Cardiac fibroblast (primary cell): Measurements from ENCODE around the gene KIF1A.

Source experiments
- DNase-seq, 2 donors: peaks; one replicate each; pipeline versions ENCODE4 v3.0.0 to v3.0.0-alpha.2; 2010; ENCODE audit warnings: low read depth in 2 of 2
- H3K4me3 ChIP-seq, 2 donors: replicated peaks in 1 of 2; 1 replicate in 1 of 2; 2 replicates in 1 of 2; pipeline ENCODE4 v1.5.1; 2011; ENCODE audit warnings: low read depth in 2 of 2, low read length in 2 of 2, mild to moderate bottlenecking in 2 of 2, moderate library complexity in 1 of 2
- TF ChIP-seq, protein P1 (sequence below): IDR thresholded peaks from one replicate; pipeline ENCODE4 v1.5.1; 2011; ENCODE audit warnings: low read depth, mild to moderate bottlenecking, low read length, inconsistent platforms

Gene KIF1A

DNA sequence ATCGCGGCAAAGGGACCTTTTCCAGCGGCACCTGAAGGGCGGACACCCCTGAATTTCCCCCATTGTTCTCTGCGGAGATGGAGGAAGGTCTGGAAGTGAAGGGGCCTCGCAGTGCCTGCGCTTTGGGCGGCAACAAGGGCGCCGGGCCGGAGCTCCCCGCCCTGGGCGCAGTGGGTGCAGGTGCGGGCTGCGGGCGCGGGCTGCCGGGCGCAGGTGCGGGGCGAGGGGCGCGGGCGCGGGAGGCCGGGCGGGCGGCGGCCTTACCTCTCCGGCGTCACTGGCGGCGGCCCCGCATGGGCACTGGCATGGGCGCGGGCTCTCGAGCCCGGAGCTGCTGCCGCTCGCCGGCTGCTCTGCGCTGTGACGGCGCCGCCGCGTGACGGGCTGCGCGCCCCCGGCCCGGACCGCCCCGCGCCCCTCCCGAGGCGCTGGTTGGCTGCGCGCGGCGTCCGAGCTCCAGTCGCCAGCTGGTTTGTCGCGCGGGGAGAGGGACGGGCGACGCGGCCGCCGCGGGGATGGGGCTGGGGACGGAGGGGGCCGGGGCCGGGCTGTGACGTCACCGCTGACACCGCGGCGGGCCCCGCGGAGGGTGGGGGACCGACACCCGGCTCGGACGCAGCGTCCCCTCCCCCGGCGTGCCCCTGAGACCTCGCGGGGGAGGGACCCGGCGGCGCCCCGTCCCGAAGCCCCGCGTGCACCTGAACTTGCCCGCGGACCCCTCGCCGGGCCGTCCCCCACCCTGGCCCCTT lies at the start of gene KIF1A:
TSS of gene KIF1A (minus strand) at position 362 of the 749 bp plus-strand sequence. CDS start 22,467 bp downstream, outside the sequence.
- TF ChIP-seq, protein P1, sequence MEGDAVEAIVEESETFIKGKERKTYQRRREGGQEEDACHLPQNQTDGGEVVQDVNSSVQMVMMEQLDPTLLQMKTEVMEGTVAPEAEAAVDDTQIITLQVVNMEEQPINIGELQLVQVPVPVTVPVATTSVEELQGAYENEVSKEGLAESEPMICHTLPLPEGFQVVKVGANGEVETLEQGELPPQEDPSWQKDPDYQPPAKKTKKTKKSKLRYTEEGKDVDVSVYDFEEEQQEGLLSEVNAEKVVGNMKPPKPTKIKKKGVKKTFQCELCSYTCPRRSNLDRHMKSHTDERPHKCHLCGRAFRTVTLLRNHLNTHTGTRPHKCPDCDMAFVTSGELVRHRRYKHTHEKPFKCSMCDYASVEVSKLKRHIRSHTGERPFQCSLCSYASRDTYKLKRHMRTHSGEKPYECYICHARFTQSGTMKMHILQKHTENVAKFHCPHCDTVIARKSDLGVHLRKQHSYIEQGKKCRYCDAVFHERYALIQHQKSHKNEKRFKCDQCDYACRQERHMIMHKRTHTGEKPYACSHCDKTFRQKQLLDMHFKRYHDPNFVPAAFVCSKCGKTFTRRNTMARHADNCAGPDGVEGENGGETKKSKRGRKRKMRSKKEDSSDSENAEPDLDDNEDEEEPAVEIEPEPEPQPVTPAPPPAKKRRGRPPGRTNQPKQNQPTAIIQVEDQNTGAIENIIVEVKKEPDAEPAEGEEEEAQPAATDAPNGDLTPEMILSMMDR: no peak
- H3K4me3 ChIP-seq: no peak within 1 kb of the TSS
- DNase-seq: no peak

DNA sequence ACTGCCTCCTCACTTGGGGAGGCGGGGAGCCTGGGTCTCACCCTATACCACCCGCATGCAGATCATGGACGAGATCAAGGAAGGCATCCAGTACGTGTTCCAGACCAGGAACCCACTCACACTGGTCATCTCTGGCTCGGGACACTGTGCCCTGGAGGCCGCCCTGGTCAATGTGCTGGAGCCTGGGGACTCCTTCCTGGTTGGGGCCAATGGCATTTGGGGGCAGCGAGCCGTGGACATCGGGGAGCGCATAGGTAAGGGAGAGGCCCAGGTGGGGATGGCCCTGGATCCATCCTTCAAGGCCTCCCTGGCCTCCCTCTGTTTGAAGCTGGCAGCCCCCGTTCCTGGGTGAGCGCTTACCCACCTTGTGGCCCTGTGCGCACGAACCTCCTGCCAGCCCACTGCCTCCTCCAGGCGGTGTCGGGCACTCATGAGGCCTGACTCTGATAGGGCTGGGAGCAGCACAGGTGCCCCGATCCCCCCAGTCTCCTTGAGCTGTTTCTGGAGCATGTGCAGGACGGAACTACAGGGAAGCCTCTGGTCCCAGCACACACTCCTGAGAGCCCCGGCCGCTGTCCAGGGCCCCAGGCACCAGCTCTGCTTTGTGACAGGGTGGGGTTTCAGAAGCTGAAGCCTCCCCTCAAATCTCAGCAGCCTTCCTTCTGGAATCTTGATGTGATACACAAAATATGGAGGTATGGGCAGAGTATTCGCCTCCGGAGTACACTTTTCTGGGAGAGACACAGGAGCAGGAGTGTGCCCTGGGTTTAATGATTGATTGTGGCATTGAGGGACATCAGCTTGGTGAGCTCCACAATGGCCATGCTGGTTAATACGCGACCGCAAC lies 49.3 kb upstream of the KIF1A start:
- DNase-seq: no peak
- TF ChIP-seq, protein P1: no peak
- H3K4me3 ChIP-seq: no peak overlapping the region

GRCh38 chr2:240868286-240869108 lies 48.5 kb upstream of the KIF1A start, which contains the start of gene AGXT:
AGXT (plus strand) TSS chr2:240868824; CDS start chr2:240868866, 42 bp downstream.
- TF ChIP-seq, protein P1: no peak
- H3K4me3 ChIP-seq: no peak within 1 kb of the TSS
- peak; percentile 14 to 72 for DNase-seq

GRCh38 chr2:240865391-240865790 lies 45.4 kb upstream of the KIF1A start:
- TF ChIP-seq, protein P1: no peak
- no peak overlapping the region for H3K4me3 ChIP-seq
- no peak for DNase-seq

DNA sequence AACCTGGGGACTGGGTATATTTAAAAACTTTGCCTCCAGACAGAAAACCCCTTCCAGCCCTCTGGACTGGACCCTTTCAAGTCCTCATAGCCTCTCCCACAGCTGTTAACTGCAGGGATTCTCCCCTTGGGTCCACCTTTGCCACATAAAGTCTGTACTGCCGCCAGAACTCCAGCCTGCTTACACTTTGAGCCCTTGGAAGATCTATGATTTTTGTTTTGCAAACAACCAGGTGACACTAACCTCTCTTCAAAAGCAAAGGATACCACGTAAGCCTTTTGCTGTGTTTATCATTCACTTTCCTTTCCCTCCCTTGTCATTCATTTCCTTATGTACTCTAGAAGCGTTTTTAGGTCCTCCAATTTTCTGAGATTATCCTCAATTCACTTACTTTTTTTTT lies 44.5 kb upstream of the KIF1A start:
- no peak overlapping the region for H3K4me3 ChIP-seq
- DNase-seq: no peak

DNA sequence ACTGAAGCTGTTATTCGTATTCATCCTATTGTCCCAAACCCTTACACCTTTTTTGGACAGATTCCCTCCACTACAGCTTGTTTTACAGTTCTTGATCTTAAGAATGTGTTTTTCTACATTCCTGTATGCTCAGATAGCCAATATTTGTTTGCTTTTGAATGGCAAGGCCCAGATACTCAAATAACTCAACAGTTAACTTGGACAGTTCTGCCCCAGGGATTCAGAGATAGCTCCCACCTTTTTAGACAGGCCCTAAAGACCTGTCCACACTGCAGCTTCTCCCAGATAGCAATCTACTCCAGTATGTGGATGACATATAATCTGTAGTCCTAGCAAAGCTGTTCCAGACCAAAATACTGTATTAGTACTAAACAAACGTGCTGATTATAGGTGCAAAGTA lies 41.5 kb upstream of the KIF1A start:
- DNase-seq: no peak
- no peak overlapping the region for H3K4me3 ChIP-seq
- TF ChIP-seq, protein P1: no peak

More for the DNA sequence above, 44.5 kb upstream of the KIF1A start:
- TF ChIP-seq, protein P1: no peak
